Prostate gland (tissue), 2 donors: ENCODE data around the gene CENPP.

ENCODE experiments used
- CTCF ChIP-seq, 4 experiments: fragments of 200-600 bp in 2 of 4; fragments of 450-650 bp in 2 of 4; sonication (generic) in 2 of 4; IDR thresholded peaks; 1 replicate in 3 of 4; 2 replicates in 1 of 4; pipeline ENCODE4 v1.5.1; 2016 to 2019; ENCODE audit warnings: antibody characterized with exemption in 4 of 4, mild to moderate bottlenecking in 2 of 4, moderate library complexity in 2 of 4
- POLR2AphosphoS5 ChIP-seq: sonication (generic); formaldehyde crosslinking; IDR thresholded peaks from one replicate; pipeline ENCODE4 v1.6.1; 2017; ENCODE audit warnings: antibody characterized with exemption

- no peak for TF ChIP-seq POLR2AphosphoS5
- TF ChIP-seq CTCF (IDR thresholded peaks at IDR 0.05) = no peak
These were observed 158.8 kb downstream of the CENPP start for GRCh38 chr9:92484563-92484962.
